Sigmoid colon (tissue), 7 donors: ENCODE data around the gene MOV10. TPM values are rescaled to one million over a fixed set of nuclear protein-coding genes. Genes with fewer than 3 reads are reported as not detected.

Experiments used
- DNase-seq: peaks from one replicate; pipeline ENCODE4 v3.0.0-alpha.2; 2019
- H3K27ac ChIP-seq, 4 donors: fragments of 200-600 bp; sonication (generic); one replicate each; pipeline ENCODE4 v1.5.1; 2016 to 2019; ENCODE audit warnings: mild to moderate bottlenecking in 1 of 4
- H3K27me3 ChIP-seq, 3 donors: fragments of 200-600 bp; sonication (generic); one replicate each; pipeline ENCODE4 v1.5.1; 2019; ENCODE audit warnings: mild to moderate bottlenecking in 1 of 3
- H3K36me3 ChIP-seq, 4 donors: fragments of 200-600 bp; sonication (generic); one replicate each; pipeline ENCODE4 v1.5.1; 2016 to 2019
- H3K4me1 ChIP-seq, 4 donors: fragments of 200-600 bp; sonication (generic); one replicate each; pipeline ENCODE4 v1.5.1; 2017 to 2019
- H3K4me3 ChIP-seq, 4 donors: fragments of 200-600 bp; sonication (generic); one replicate each; pipeline ENCODE4 v1.5.1; 2017 to 2019; ENCODE audit warnings: mild to moderate bottlenecking in 2 of 4, moderate library complexity in 1 of 4
- H3K9me3 ChIP-seq, 4 donors: fragments of 200-600 bp in 3 of 4; sonication (generic) in 3 of 4; one replicate each; pipeline versions ENCODE4 v1.5.1 to v1.6.1; 2013 to 2019
- CTCF ChIP-seq, 4 experiments: fragments of 450-650 bp in 3 of 4; fragments of 200-600 bp in 1 of 4; IDR thresholded peaks; one replicate each; pipeline ENCODE4 v1.5.1; 2016 to 2019; ENCODE audit warnings: antibody characterized with exemption in 4 of 4, mild to moderate bottlenecking in 3 of 4, moderate library complexity in 2 of 4
- EP300 ChIP-seq, 4 donors: sonication (generic); formaldehyde crosslinking; IDR thresholded peaks; one replicate each; pipeline ENCODE4 v1.6.1; 2017; ENCODE audit warnings: antibody characterized with exemption in 4 of 4
- POLR2A ChIP-seq, 2 donors: fragments of 450-650 bp; IDR thresholded peaks; one replicate each; pipeline ENCODE4 v1.6.1; 2016; ENCODE audit warnings: antibody characterized with exemption in 2 of 2, mild to moderate bottlenecking in 2 of 2, moderate library complexity in 2 of 2
- POLR2AphosphoS5 ChIP-seq, 4 donors: sonication (generic); formaldehyde crosslinking; IDR thresholded peaks; one replicate each; pipeline ENCODE4 v1.6.1; 2017; ENCODE audit warnings: antibody characterized with exemption in 4 of 4
- WGBS, 2 donors: extraction: QIAGEN DNeasy Blood & Tissue Kit; methylation state at CpG; one replicate each; pipeline ENCODE4 v1.1.7; 2013; 5-methylcytosine and 5-hydroxymethylcytosine counted together
- intact Hi-C: fragments of 100-400 bp; cut with DNase I; formaldehyde crosslinking; loops from one replicate; pipeline ENCODE4 v1.15.1; 2023
- polyA plus RNA-seq, 3 donors: library from polyadenylated mRNA; stranded (reverse); fragments of 200-250 nt; gene quantifications; one replicate each; pipeline ENCODE4 v1.2.3, GENCODE V29; 2013
- total RNA-seq, 4 donors: library from RNA; depleted of rRNA; stranded (reverse); fragments of >200 nt; gene quantifications; one replicate each; pipeline ENCODE4 v1.1.0, GENCODE V29; 2016
- donor health status: healthy with polysubstance abuse.
- donor health status: Bipolar disorder and iron deficiency.
- donor health status: healthy.

Gene MOV10
- total and polyA plus RNA-seq, 7 donors, result 16.5 to 60.1 (median 28.8) TPM

DNA sequence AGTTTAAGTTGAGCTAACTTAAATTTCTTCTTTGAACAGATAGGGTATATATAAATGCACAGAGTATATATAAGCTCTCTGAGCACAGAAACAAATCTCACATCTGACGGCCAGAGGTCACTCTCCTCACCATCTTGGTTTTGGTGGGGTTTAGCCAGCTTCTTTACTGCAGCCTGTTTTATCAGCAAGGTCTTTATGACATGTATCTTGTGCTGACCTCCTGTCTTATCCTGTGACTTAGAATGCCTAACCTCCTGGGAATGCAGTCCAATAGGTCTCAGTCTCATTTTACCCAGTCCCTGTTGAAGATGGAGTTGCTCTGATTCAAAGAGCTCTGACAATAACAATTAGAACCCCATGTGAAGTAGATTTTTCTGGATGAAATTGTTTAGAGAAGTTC is 1.6 kb upstream of the MOV10 start:
- Histone ChIP-seq H3K27me3 (no peaks in the 10 kb centered on the region), H3K36me3 (peaks cover 0 to 39% (median 9%) of the 10 kb centered on the region in 4 donors), H3K4me1 (peaks cover 0 to 24% (median 21%) of the 10 kb centered on the region in 4 donors), H3K27ac (peak overlapping the region in 3 of 4 donors; percentile 88 to 96 (median 93)), H3K4me3 (no peak overlapping the region), H3K9me3 (no peaks in the 10 kb centered on the region)
- 81 to 87% methylated on average over 1 of the region's 1 CpG for WGBS, 2 donors
- DNase-seq, result no peak
- TF ChIP-seq EP300 (IDR thresholded peaks at IDR 0.05) (no peak), POLR2A (IDR thresholded peaks at IDR 0.05) (no peak), CTCF (IDR thresholded peaks at IDR 0.05) (no peak), POLR2AphosphoS5 (IDR thresholded peaks at IDR 0.05) (no peak)
- intact Hi-C loops, result no loop called here

DNA sequence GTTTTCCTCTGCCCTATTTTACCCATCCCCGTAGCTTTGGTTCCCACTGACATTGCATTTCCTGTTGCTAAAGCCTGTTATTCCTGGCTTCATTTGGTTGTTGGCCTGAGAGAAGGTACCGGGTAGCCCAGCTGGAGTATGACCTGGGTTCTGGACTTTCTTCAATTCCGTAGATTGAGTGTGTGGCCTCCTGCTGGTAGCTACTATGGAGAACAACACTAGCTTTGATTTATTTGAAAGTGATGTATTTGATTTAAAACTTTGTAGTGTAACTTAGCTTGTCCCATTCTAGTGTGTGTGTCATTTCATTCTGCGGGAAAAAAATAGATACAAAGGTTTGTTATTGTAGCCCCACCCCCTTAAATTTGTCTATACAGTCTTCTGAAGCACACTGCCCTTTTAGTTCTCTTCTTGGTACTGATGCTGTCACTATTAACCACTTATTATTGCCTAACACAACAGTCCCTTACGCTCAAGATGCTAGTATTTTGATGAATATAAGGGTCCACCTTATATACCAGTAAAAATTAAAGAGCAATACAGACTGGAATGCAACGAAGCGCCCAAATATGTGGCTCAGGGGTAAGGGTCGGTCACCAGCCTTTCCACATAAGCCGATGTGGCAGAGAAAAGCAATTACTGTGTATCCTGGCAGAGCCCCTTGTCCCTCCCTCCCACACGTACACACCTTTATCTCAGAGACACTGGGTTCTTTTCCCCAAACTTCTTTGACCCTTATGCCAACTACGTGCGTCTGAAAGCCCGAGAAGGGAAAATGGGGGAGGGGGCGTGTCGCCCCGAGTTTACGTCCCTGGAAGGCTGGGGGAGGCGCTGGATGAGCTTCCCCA is 643 bp upstream of the MOV10 start:
- H3K36me3 ChIP-seq, result peaks cover 0 to 30% (median 7%) of the 10 kb centered on the region in 4 donors
- DNase-seq, result no peak
- H3K27me3 ChIP-seq, result no peaks in the 10 kb centered on the region
- WGBS, 2 donors, result 3 to 8% methylated on average over 18 of the region's 18 CpGs
- TF ChIP-seq EP300 (IDR thresholded peaks at IDR 0.05) (no peak), POLR2AphosphoS5 (IDR thresholded peaks at IDR 0.05) (peak in 1 of 4 donors; percentile 4), CTCF (IDR thresholded peaks at IDR 0.05) (peak; percentile 12 to 43 (median 36))
- H3K9me3 ChIP-seq, result no peaks in the 10 kb centered on the region
- intact Hi-C loops, result loop anchor here (1.0 to 2.0 kb wide), 2 partner anchors 33 to 55 kb away; partner anchors contain the start of genes CAPZA1, RHOC and ST7L
- peaks cover 0 to 24% (median 21%) of the 10 kb centered on the region in 4 donors for H3K4me1 ChIP-seq
- peak overlapping the region; percentile 67 to 96 (median 85) for H3K4me3 ChIP-seq
- peak overlapping the region; percentile 87 to 96 (median 90) for H3K27ac ChIP-seq

GRCh38 chr1:112674986-112675727 is 698 bp downstream of the MOV10 start:
- H3K27me3 ChIP-seq, result no peaks in the 10 kb centered on the region
- DNase-seq, result peak; percentile 80
- no peaks in the 10 kb centered on the region for H3K9me3 ChIP-seq
- H3K27ac ChIP-seq, result peak overlapping the region; percentile 87 to 96 (median 90)
- no peak for TF ChIP-seq EP300 (IDR thresholded peaks at IDR 0.05)
- TF ChIP-seq CTCF (IDR thresholded peaks at IDR 0.05), result no peak
- peak in 1 of 4 donors; percentile 9 for TF ChIP-seq POLR2AphosphoS5 (IDR thresholded peaks at IDR 0.05)
- no peak for TF ChIP-seq POLR2A (IDR thresholded peaks at IDR 0.05)
- 0 to 1% methylated on average over 68 of the region's 68 CpGs for WGBS, 2 donors
- intact Hi-C loops, result loop anchor here (1.0 to 2.0 kb wide), 2 partner anchors 32 to 56 kb away; partner anchors contain the start of genes CAPZA1, RHOC and ST7L
- H3K36me3 ChIP-seq, result peaks cover 0 to 16% (median 3%) of the 10 kb centered on the region in 4 donors
- peak overlapping the region; percentile 67 to 96 (median 85) for H3K4me3 ChIP-seq
- H3K4me1 ChIP-seq, result peaks cover 0 to 24% (median 21%) of the 10 kb centered on the region in 4 donors

- TF ChIP-seq POLR2A (IDR thresholded peaks at IDR 0.05), result no peak
- no peak for TF ChIP-seq CTCF (IDR thresholded peaks at IDR 0.05)
- TF ChIP-seq EP300 (IDR thresholded peaks at IDR 0.05), result no peak
- TF ChIP-seq POLR2AphosphoS5 (IDR thresholded peaks at IDR 0.05), result no peak
- Histone ChIP-seq H3K9me3 (no peaks in the 10 kb centered on the region), H3K4me1 (peaks cover 0 to 24% (median 21%) of the 10 kb centered on the region in 4 donors), H3K27me3 (no peaks in the 10 kb centered on the region), H3K27ac (peak overlapping the region; percentile 87 to 96 (median 90)), H3K36me3 (peaks cover 0 to 10% (median 2%) of the 10 kb centered on the region in 4 donors), H3K4me3 (peak overlapping the region; percentile 67 to 96 (median 85))
- intact Hi-C loops, result loop anchor here (2.0 kb wide), 1 partner anchor 57 kb away; the partner anchor contains the start of genes CAPZA1 and ST7L
- no peak for DNase-seq
- WGBS, 2 donors, result 46 to 55% methylated on average over 7 of the region's 7 CpGs
These were observed 1.4 kb downstream of the MOV10 start for GRCh38 chr1:112675728-112676381.
